Activated naive CD4-positive, alpha-beta T cell treated with anti-CD3 and anti-CD28 coated beads, Interleukin-2, amount 50 U/mL, for 16 hours (primary cell): Measurements from ENCODE around the gene IPO13.

Experiments
- DNase-seq: peaks from one replicate; pipeline ENCODE4 v3.0.0-alpha.2; 2020

IPO13 gene

DNA sequence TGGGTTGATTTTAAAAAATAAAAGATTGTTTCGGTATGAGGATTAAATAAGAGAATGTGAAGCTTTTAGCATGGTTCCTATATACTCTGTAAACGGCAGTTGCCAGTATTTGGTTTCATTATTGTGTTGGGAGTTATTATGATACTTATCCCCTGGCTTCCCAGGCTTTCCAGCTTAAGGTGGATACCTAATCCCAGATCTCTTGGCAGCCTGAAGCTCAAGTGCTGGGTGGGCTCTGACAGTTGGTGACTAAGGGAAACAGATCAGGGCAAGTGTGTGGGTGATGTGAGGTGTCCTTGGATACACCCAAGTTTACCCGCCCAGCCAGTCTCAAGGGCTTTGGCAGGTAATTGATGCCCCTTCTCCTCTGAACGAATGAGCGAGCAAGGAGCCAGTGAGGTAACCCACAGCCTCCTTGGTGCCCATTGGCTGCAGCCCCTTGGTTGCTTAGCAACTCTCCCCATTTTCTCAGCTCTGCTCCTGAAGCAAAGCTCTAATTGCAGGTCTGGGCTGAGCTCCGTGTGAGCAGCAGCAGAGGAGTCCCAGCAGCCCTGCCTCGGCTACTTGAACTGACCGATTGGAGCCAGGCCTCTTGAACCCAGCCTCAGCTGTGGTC is 6.1 kb downstream of the IPO13 start:
- DNase-seq: no peak

- DNase-seq: no peak
Observed at GRCh38 chr1:43953361-43953760, 6.6 kb downstream of the IPO13 start.

GRCh38 chr1:43954036-43954435 is 7.3 kb downstream of the IPO13 start:
- no peak for DNase-seq

- DNase-seq: no peak
Observed at GRCh38 chr1:43956234-43956633, 9.5 kb downstream of the IPO13 start.

GRCh38 chr1:43957407-43958040 is 10.8 kb downstream of the IPO13 start:
- no peak for DNase-seq

GRCh38 chr1:43958351-43959255 is 11.9 kb downstream of the IPO13 start:
- DNase-seq: no peak

GRCh38 chr1:43960798-43961197 is 14.0 kb downstream of the IPO13 start:
- no peak for DNase-seq

DNA sequence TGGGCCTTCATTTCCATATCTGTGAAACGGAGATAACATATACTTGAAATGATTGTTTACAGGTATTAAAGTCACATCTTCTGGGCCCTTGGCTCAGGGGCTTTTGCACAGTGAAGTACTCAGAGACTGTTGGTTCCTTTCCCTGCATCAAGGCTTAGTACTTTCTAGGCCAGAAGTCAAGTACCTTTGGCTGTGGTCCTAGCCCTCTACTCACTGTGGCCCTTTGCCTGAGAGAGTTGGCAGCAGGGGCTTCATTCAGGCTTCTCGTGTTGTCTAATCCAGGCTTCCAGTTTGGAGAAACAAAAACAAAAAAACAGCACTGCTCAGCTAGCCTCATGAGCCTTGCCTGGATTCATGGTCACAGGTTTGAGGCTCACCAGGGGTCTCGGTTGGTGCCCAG is 14.9 kb downstream of the IPO13 start:
- no peak for DNase-seq

DNA sequence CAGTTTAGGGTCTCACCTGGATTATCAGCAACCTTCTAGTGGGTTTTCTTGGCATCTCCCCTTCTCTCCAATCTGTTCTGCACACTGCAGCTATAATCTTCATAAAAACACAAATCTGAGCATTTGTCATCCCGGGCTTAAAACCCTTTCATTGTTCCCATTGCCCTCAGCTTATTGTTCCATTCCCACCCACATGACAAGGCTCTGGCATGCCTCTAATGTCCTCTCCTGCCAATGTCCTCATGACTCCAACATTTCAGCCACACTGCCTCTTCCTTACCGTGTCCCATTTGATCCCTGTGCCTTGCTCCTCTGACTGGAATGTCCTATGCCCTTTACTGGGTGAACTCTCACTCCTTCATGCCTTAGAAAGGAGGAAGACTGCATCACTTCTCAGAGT is 15.6 kb downstream of the IPO13 start:
- no peak for DNase-seq

DNA sequence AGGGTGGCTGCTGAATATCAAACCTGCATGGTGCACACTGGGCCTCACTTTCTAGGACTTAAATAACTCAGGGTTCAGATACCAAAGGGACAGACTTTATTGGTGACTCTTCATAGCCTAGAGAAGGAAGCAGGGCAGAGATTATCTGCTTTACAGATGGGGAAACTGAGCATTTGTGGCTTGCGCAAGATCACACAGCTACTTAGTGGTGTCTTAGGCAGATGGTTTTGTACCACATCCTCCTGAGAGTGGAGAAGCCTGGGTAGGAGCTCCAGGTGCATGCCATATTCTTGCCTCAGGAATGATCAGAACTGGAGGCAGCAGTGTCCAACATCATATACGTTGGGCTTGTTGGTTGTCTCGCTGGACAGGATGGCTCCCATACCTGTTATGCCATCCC is 16.3 kb downstream of the IPO13 start:
- DNase-seq: no peak

GRCh38 chr1:43963890-43964289 is 17.1 kb downstream of the IPO13 start:
- no peak for DNase-seq

GRCh38 chr1:43965316-43965715 is 18.6 kb downstream of the IPO13 start:
- no peak for DNase-seq

DNA sequence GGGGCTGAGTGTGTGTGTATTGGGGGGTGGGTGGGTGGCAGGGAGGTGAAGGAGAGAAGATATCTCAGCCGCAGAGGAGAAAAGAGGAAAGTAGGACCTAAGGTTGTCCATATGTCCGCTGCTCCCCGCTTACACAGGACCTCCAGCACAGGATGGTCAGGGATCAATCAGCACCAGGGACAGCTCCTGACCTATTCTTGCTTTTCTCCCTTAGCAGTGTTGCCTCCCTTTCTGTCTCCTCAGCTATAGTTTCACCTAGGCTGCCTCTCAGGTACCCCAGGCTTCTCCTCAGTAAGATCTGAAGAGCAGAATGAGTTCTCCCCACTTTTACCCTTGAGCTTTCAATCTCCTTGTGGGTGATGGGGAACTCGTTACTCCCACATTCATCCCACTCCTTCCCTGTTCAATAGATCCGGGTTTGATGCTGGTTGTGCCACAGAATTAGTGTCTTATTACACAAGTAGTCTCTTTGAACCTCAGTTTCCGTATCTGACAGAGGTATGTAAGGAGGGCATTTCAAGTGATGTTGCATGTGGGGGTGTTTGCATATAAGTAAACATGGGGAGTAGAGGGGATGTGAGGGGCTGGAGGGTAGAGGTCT is 21.7 kb downstream of the IPO13 start:
- no peak for DNase-seq

- DNase-seq: no peak
Observed at GRCh38 chr1:43969416-43969745, 22.6 kb downstream of the IPO13 start.

GRCh38 chr1:43969746-43970466 is 23.2 kb downstream of the IPO13 start, which contains the start of gene DPH2:
DPH2 (plus strand) TSS chr1:43970010; CDS start chr1:43970176, 166 bp downstream.
- peak; percentile 97 for DNase-seq

- DNase-seq: no peak
Observed at GRCh38 chr1:43970502-43970901, 23.8 kb downstream of the IPO13 start.

- DNase-seq: no peak
Observed at GRCh38 chr1:43970911-43971310, 24.2 kb downstream of the IPO13 start.

- no peak for DNase-seq
Observed at GRCh38 chr1:43971336-43971980, 24.7 kb downstream of the IPO13 start.

DNA sequence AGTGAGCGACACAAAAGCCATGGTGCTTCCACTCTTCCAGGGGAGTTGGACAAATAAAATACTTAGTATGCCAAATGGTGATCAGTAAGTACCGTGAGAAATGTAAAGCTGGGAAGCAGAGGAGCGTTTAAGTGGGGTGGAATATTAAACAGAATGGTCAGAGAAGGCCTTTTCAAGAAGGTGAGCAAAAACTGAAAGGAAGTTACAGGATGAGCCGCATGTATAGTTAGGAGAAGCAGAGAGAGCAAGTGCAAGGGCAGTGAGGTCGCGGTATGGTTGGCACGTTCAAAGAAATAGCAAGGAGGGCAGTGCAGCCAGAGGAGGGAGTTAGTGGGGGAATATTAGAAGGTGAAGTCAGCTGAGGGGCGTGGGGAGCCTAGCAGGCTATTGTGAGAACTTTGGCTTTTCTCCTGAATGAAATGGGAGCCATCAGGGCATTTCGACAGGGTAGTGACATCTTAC is 27.3 kb downstream of the IPO13 start:
- no peak for DNase-seq

- peak; percentile 96 for DNase-seq
Observed at GRCh38 chr1:43974443-43975248, 27.9 kb downstream of the IPO13 start, which contains the start of gene ATP6V0B. ATP6V0B (plus strand) TSS chr1:43974960; CDS start chr1:43975041, 81 bp downstream.
